SU-DHL-6 (cell line): ENCODE measurements around the gene CHFR.

Experiments used
- EZH2phosphoT487 ChIP-seq: fragments of 200-600 bp; sonication (generic), shearing (Covaris generic); conservative IDR thresholded peaks from 2 replicates; pipeline ENCODE4 v1.6.1; 2018; ENCODE audit warnings: mild to moderate bottlenecking, antibody characterized with exemption, low read length, moderate library complexity, mixed read lengths
- TF ChIP-seq, protein P1 (sequence below): fragments of 200-600 bp; sonication (generic); IDR thresholded peaks from one replicate; pipeline ENCODE4 v1.5.1; 2017; ENCODE audit warnings: antibody characterized with exemption, mild to moderate bottlenecking, low read length, moderate library complexity; ENCODE audit not compliant: insufficient read depth, poor library complexity, severe bottlenecking

DNA sequence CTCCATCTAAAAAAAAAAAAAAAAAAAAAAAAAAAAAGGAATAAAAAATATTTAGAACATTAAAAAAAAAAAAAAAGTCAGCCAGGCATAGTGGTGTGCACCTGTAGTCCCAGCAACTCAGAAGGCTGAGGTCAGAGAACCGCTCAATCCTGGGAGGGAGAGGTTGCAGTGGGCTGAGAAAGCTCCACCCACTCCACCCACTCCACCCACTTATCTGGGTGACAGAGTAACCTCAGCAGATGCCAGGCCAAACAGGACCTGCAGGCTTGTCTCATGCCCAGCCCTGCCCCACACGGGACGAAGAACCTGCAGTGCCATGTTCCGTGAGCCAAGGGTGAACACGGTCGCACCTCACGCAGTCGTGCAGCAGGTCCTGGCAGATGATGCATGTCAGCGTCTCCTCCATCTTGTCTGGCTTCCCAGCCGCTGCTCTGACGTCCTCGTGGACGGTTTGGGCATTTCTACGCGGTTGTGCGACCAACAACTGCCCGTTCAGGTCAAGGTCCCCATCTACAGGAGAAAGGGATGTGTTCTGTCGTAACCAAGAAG is 28.6 kb downstream of the CHFR start:
- no peak for TF ChIP-seq EZH2phosphoT487
- TF ChIP-seq, protein P1, sequence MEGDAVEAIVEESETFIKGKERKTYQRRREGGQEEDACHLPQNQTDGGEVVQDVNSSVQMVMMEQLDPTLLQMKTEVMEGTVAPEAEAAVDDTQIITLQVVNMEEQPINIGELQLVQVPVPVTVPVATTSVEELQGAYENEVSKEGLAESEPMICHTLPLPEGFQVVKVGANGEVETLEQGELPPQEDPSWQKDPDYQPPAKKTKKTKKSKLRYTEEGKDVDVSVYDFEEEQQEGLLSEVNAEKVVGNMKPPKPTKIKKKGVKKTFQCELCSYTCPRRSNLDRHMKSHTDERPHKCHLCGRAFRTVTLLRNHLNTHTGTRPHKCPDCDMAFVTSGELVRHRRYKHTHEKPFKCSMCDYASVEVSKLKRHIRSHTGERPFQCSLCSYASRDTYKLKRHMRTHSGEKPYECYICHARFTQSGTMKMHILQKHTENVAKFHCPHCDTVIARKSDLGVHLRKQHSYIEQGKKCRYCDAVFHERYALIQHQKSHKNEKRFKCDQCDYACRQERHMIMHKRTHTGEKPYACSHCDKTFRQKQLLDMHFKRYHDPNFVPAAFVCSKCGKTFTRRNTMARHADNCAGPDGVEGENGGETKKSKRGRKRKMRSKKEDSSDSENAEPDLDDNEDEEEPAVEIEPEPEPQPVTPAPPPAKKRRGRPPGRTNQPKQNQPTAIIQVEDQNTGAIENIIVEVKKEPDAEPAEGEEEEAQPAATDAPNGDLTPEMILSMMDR: no peak
